ENCODE data around the gene ENPP6. TPM values are rescaled to one million over a fixed set of nuclear protein-coding genes. Genes with fewer than 3 reads are reported as not detected.

Gene ENPP6
- polyA plus RNA-seq, 2 donors, result 0.14 to 0.20 TPM

- H3K36me3 ChIP-seq (ENCODE audit: control insufficient read depth in 2 of 2, insufficient read depth in 2 of 2, low read length in 1 of 2), result no peaks in the 10 kb centered on the region
Observed at GRCh38 chr4:184117662-184118199, 99.9 kb downstream of the ENPP6 start.

GRCh38 chr4:184115399-184115798 is 102.3 kb downstream of the ENPP6 start:
- no peaks in the 10 kb centered on the region for H3K9me3 ChIP-seq (ENCODE audit: control insufficient read depth in 2 of 2, insufficient read depth in 1 of 2, low read depth in 1 of 2, low read length in 1 of 2)
- 75 to 84% methylated on average over 4 of the region's 4 CpGs for WGBS, 2 donors
- no peaks in the 10 kb centered on the region for H3K4me1 ChIP-seq (ENCODE audit: control insufficient read depth in 2 of 2, insufficient read depth in 2 of 2, low read length in 1 of 2)
- no peaks in the 10 kb centered on the region for H3K36me3 ChIP-seq (ENCODE audit: control insufficient read depth in 2 of 2, insufficient read depth in 2 of 2, low read length in 1 of 2)
- no peaks in the 10 kb centered on the region for H3K27me3 ChIP-seq (ENCODE audit: control insufficient read depth in 1 of 2, insufficient read depth in 2 of 2, low read length in 2 of 2)
- H3K27ac ChIP-seq (ENCODE audit: low read depth in 2 of 2, low read length in 1 of 2), result no peak overlapping the region
- H3K4me3 ChIP-seq (ENCODE audit: low read depth in 1 of 2, low read length in 2 of 2), result no peak overlapping the region

More at GRCh38 chr4:184117662-184118199, 99.9 kb downstream of the ENPP6 start:
- Histone ChIP-seq H3K9me3 (ENCODE audit: control insufficient read depth in 2 of 2, insufficient read depth in 1 of 2, low read depth in 1 of 2, low read length in 1 of 2) (no peaks in the 10 kb centered on the region), H3K27me3 (ENCODE audit: control insufficient read depth in 1 of 2, insufficient read depth in 2 of 2, low read length in 2 of 2) (no peaks in the 10 kb centered on the region), H3K4me1 (ENCODE audit: control insufficient read depth in 2 of 2, insufficient read depth in 2 of 2, low read length in 1 of 2) (no peaks in the 10 kb centered on the region), H3K4me3 (ENCODE audit: low read depth in 1 of 2, low read length in 2 of 2) (no peak overlapping the region), H3K27ac (ENCODE audit: low read depth in 2 of 2, low read length in 1 of 2) (no peak overlapping the region)
- WGBS, 2 donors, result 93 to 96% methylated on average over 11 of the region's 11 CpGs

DNA sequence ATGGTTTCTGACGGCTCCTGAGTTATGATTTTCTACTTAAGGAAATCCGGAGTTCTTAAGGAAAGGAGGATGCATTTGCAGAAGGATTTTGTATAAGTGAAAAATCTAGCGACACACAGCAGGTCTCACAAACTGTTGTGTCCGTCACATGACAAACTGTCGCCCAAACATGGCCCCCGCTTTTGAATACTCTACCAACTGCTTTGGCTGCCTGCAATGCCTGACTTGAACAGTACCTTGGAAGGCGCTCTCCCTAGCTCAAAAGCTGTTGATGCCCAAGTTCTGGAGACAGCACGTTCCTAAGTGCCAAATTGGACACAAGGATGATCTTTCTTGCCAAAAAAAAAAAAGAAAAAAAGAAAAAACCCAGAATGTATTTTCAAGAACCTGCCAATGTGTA is 103.2 kb downstream of the ENPP6 start:
- Histone ChIP-seq H3K9me3 (ENCODE audit: control insufficient read depth in 2 of 2, insufficient read depth in 1 of 2, low read depth in 1 of 2, low read length in 1 of 2) (peaks cover 0 to 2% of the 10 kb centered on the region in 2 donors), H3K36me3 (ENCODE audit: control insufficient read depth in 2 of 2, insufficient read depth in 2 of 2, low read length in 1 of 2) (no peaks in the 10 kb centered on the region), H3K4me1 (ENCODE audit: control insufficient read depth in 2 of 2, insufficient read depth in 2 of 2, low read length in 1 of 2) (no peaks in the 10 kb centered on the region), H3K27me3 (ENCODE audit: control insufficient read depth in 1 of 2, insufficient read depth in 2 of 2, low read length in 2 of 2) (no peaks in the 10 kb centered on the region), H3K27ac (ENCODE audit: low read depth in 2 of 2, low read length in 1 of 2) (no peak overlapping the region), H3K4me3 (ENCODE audit: low read depth in 1 of 2, low read length in 2 of 2) (no peak overlapping the region)
- 66 to 71% methylated on average over 8 of the region's 8 CpGs for WGBS, 2 donors

DNA sequence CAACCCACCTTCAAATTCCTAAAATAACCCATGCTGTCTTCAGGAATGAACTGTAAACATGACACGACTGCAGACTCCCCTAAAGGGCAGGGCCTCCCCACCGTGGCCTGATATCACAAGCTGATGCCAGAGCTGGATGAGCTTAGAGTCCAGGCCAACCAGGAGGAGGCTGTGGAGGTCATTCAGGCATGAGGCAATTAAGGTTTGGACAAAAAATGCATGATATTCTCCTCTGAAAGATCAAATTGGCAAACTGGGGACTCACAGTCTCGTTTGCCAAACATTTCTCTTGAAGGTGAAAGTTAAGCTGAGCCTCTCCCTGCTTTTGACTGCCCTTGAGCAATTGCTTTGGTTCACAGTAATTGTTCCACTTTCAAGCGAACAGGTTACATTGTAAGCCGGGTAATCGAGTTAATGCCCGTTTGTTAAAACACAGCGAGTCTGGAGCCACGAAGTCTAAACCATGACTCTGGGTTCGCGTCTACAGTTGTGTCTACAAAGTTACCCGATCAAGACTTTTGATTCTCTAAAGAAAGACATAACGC is 105.6 kb downstream of the ENPP6 start:
- H3K27ac ChIP-seq (ENCODE audit: low read depth in 2 of 2, low read length in 1 of 2), result no peak overlapping the region
- H3K36me3 ChIP-seq (ENCODE audit: control insufficient read depth in 2 of 2, insufficient read depth in 2 of 2, low read length in 1 of 2), result no peaks in the 10 kb centered on the region
- H3K27me3 ChIP-seq (ENCODE audit: control insufficient read depth in 1 of 2, insufficient read depth in 2 of 2, low read length in 2 of 2), result no peaks in the 10 kb centered on the region
- peaks cover 0 to 2% of the 10 kb centered on the region in 2 donors for H3K4me1 ChIP-seq (ENCODE audit: control insufficient read depth in 2 of 2, insufficient read depth in 2 of 2, low read length in 1 of 2)
- 52 to 67% methylated on average over 13 of the region's 13 CpGs for WGBS, 2 donors
- no peak overlapping the region for H3K4me3 ChIP-seq (ENCODE audit: low read depth in 1 of 2, low read length in 2 of 2)
- peaks cover 0 to 2% of the 10 kb centered on the region in 2 donors for H3K9me3 ChIP-seq (ENCODE audit: control insufficient read depth in 2 of 2, insufficient read depth in 1 of 2, low read depth in 1 of 2, low read length in 1 of 2)

DNA sequence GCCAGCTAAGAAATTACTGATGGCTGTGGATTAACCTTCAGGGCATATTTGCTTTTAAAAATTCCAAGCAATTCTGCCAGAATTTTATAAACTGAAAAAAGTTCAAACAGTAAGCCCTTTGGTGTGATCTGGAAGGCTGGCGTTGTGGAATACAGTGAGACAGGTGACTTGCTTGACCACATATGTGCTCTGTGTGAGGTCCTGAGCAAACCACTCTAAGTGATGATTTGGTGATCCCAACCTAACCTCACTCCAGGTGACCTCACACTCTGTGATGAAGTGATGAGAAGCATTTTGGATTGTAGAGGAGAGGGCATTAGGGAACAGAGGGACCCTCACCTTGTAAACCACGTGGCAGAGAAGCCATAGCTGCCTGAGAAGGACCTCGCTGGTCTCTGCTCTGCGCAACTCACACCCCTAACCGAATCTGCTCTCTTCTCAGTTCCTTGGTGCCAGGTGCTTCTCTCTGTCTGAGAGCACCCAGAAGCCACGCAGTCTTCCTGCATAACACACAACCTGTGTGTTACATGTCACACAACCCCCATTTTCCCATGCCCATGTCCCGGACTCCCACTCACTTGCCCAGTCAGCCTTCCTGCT is 106.3 kb downstream of the ENPP6 start:
- 88 to 89% methylated on average over 7 of the region's 7 CpGs for WGBS, 2 donors

DNA sequence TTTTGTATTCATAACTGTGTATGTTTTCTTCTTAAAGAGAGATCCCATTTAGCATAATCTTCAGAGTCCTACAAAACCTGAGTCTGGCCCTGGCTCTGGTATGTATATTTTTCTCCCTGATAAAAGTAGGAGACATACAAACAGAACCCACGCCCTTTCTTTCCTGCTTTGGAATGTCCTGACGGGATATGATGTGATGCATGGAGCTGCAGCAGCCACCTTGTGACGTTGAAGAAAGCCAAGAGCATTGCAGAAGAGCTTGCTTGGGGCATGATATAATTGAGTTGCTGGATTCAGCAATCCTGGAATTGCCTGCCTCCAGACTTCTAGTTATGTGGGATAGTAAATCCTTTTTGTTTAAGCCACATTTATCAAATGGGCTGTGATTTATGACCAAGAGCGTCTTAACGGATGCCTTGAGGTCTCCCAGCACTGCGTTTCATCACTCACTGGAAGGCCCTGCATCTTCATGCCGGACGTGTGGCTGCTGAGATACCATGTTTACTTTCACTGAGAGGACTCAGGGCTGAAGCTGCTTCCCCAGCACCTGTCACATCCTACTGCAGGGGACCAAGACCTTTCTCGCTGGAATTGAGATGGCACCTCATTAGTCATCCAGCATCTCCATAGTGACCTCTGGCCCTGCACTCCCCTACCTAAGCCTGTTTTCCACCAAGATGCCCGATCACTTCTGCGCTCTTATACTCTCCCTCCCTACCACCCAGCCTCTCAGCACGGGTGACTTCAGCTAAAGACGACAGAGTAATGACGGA is 107.0 kb downstream of the ENPP6 start:
- Histone ChIP-seq H3K4me3 (ENCODE audit: low read depth in 1 of 2, low read length in 2 of 2) (no peak overlapping the region), H3K27ac (ENCODE audit: low read depth in 2 of 2, low read length in 1 of 2) (no peak overlapping the region), H3K9me3 (ENCODE audit: control insufficient read depth in 2 of 2, insufficient read depth in 1 of 2, low read depth in 1 of 2, low read length in 1 of 2) (peaks cover 0 to 2% of the 10 kb centered on the region in 2 donors), H3K36me3 (ENCODE audit: control insufficient read depth in 2 of 2, insufficient read depth in 2 of 2, low read length in 1 of 2) (no peaks in the 10 kb centered on the region), H3K4me1 (ENCODE audit: control insufficient read depth in 2 of 2, insufficient read depth in 2 of 2, low read length in 1 of 2) (peaks cover 0 to 2% of the 10 kb centered on the region in 2 donors), H3K27me3 (ENCODE audit: control insufficient read depth in 1 of 2, insufficient read depth in 2 of 2, low read length in 2 of 2) (no peaks in the 10 kb centered on the region)
- 78 to 82% methylated on average over 14 of the region's 14 CpGs for WGBS, 2 donors

More for the DNA sequence above, 106.3 kb downstream of the ENPP6 start:
- no peaks in the 10 kb centered on the region for H3K27me3 ChIP-seq (ENCODE audit: control insufficient read depth in 1 of 2, insufficient read depth in 2 of 2, low read length in 2 of 2)
- no peak overlapping the region for H3K4me3 ChIP-seq (ENCODE audit: low read depth in 1 of 2, low read length in 2 of 2)
- peaks cover 0 to 2% of the 10 kb centered on the region in 2 donors for H3K9me3 ChIP-seq (ENCODE audit: control insufficient read depth in 2 of 2, insufficient read depth in 1 of 2, low read depth in 1 of 2, low read length in 1 of 2)
- peaks cover 0 to 2% of the 10 kb centered on the region in 2 donors for H3K4me1 ChIP-seq (ENCODE audit: control insufficient read depth in 2 of 2, insufficient read depth in 2 of 2, low read length in 1 of 2)
- no peaks in the 10 kb centered on the region for H3K36me3 ChIP-seq (ENCODE audit: control insufficient read depth in 2 of 2, insufficient read depth in 2 of 2, low read length in 1 of 2)
- H3K27ac ChIP-seq (ENCODE audit: low read depth in 2 of 2, low read length in 1 of 2), result no peak overlapping the region

GRCh38 chr4:184108006-184108501 is 109.6 kb downstream of the ENPP6 start:
- Histone ChIP-seq H3K4me3 (ENCODE audit: low read depth in 1 of 2, low read length in 2 of 2) (no peak overlapping the region), H3K27ac (ENCODE audit: low read depth in 2 of 2, low read length in 1 of 2) (no peak overlapping the region), H3K36me3 (ENCODE audit: control insufficient read depth in 2 of 2, insufficient read depth in 2 of 2, low read length in 1 of 2) (no peaks in the 10 kb centered on the region), H3K4me1 (ENCODE audit: control insufficient read depth in 2 of 2, insufficient read depth in 2 of 2, low read length in 1 of 2) (peaks cover 0 to 2% of the 10 kb centered on the region in 2 donors), H3K9me3 (ENCODE audit: control insufficient read depth in 2 of 2, insufficient read depth in 1 of 2, low read depth in 1 of 2, low read length in 1 of 2) (peaks cover 0 to 2% of the 10 kb centered on the region in 2 donors), H3K27me3 (ENCODE audit: control insufficient read depth in 1 of 2, insufficient read depth in 2 of 2, low read length in 2 of 2) (no peaks in the 10 kb centered on the region)
- WGBS, 2 donors, result 69 to 72% methylated on average over 10 of the region's 10 CpGs

DNA sequence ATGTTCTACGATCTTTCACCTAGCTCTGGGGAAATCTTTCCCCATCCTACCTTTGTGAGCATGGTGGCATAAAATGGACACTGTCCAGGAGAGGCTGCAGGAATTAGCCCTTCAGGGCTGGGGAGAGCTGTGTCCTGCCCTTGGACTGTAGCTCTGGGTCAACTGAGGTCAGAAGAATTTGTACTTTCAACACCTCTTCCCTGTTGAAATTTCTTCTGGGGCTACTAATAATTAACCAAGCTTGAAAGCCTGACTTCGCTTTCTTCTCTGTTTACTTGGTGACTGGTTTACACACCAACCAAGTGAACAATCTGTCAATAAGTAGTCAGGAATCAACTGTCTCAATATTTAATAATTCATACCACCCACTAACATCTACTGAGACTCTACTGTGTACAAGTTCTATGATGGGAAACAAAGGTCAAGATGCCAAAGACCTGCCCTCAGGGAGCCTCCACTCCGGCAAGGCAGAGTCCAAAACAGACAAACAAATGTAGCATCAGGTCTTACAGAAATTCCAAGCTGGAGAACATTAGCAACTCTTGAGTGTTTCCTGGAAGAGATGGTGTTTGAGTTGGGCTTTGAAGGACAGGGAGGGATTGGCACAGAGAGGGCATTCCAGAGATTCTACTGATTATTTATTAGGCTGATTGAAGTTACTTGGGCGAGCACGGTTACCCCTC is 113.1 kb downstream of the ENPP6 start:
- WGBS, 2 donors, result 62 to 66% methylated on average over 5 of the region's 5 CpGs
- no peaks in the 10 kb centered on the region for H3K36me3 ChIP-seq (ENCODE audit: control insufficient read depth in 2 of 2, insufficient read depth in 2 of 2, low read length in 1 of 2)
- H3K4me3 ChIP-seq (ENCODE audit: low read depth in 1 of 2, low read length in 2 of 2), result no peak overlapping the region
- no peak overlapping the region for H3K27ac ChIP-seq (ENCODE audit: low read depth in 2 of 2, low read length in 1 of 2)
- no peaks in the 10 kb centered on the region for H3K9me3 ChIP-seq (ENCODE audit: control insufficient read depth in 2 of 2, insufficient read depth in 1 of 2, low read depth in 1 of 2, low read length in 1 of 2)
- peaks cover 0 to 7% of the 10 kb centered on the region in 2 donors for H3K4me1 ChIP-seq (ENCODE audit: control insufficient read depth in 2 of 2, insufficient read depth in 2 of 2, low read length in 1 of 2)
- no peaks in the 10 kb centered on the region for H3K27me3 ChIP-seq (ENCODE audit: control insufficient read depth in 1 of 2, insufficient read depth in 2 of 2, low read length in 2 of 2)

Measured in esophagus (tissue), 2 donors.